ENCODE measurements around the gene PRR35.

The PRR35 gene

GRCh38 chr16:560204-560700, at the start of gene PRR35:
TSS of gene PRR35 (plus strand) at chr16:560394. CDS start at chr16:563295, 2,901 bp downstream.
- Histone ChIP-seq H3K9ac (no peak within 1 kb of the TSS), H3K27ac (no peak within 1 kb of the TSS), H3K4me1 (ENCODE audit: low read depth, poor library complexity, severe bottlenecking) (no peaks in the 10 kb centered on the region), H3K36me3 (ENCODE audit: insufficient read depth) (no peaks in the 10 kb centered on the region), H4K20me1 (ENCODE audit: insufficient read depth) (no peaks in the 10 kb centered on the region), H3K27me3 (ENCODE audit: insufficient read depth, low read depth) (peaks cover 36% of the 10 kb centered on the region), H3K4me3 (IDR thresholded peaks at IDR 0.05; ENCODE audit: insufficient read depth, low read depth, low read length) (no peak within 1 kb of the TSS), H3K79me2 (ENCODE audit: insufficient read depth, low read depth) (no peaks in the 10 kb centered on the region), H2AFZ (ENCODE audit: low read depth) (no peak within 1 kb of the TSS), H3K4me2 (no peak within 1 kb of the TSS)
- no peak for TF ChIP-seq CTCF (conservative IDR thresholded peaks at IDR 0.05; ENCODE audit: low read depth, low read length)

- no peaks in the 10 kb centered on the region for H3K27me3 ChIP-seq (ENCODE audit: insufficient read depth, low read depth)
- no peak overlapping the region for H3K27ac ChIP-seq
- H3K4me1 ChIP-seq (ENCODE audit: low read depth, poor library complexity, severe bottlenecking), result no peaks in the 10 kb centered on the region
- H4K20me1 ChIP-seq (ENCODE audit: insufficient read depth), result no peaks in the 10 kb centered on the region
- no peak overlapping the region for H2AFZ ChIP-seq (ENCODE audit: low read depth)
- no peak overlapping the region for H3K4me2 ChIP-seq
- H3K4me3 ChIP-seq (IDR thresholded peaks at IDR 0.05; ENCODE audit: insufficient read depth, low read depth, low read length), result no peak overlapping the region
- H3K9ac ChIP-seq, result no peak overlapping the region
- no peaks in the 10 kb centered on the region for H3K79me2 ChIP-seq (ENCODE audit: insufficient read depth, low read depth)
- TF ChIP-seq CTCF (conservative IDR thresholded peaks at IDR 0.05; ENCODE audit: low read depth, low read length), result no peak
- H3K36me3 ChIP-seq (ENCODE audit: insufficient read depth), result no peaks in the 10 kb centered on the region
Observed at GRCh38 chr16:512802-513201, 47.4 kb upstream of the PRR35 start.

GRCh38 chr16:513950-514349, 46.2 kb upstream of the PRR35 start:
- no peak overlapping the region for H3K27ac ChIP-seq
- H2AFZ ChIP-seq (ENCODE audit: low read depth), result no peak overlapping the region
- no peaks in the 10 kb centered on the region for H3K36me3 ChIP-seq (ENCODE audit: insufficient read depth)
- H3K9ac ChIP-seq, result no peak overlapping the region
- no peaks in the 10 kb centered on the region for H3K79me2 ChIP-seq (ENCODE audit: insufficient read depth, low read depth)
- TF ChIP-seq CTCF (conservative IDR thresholded peaks at IDR 0.05; ENCODE audit: low read depth, low read length), result no peak
- H3K4me3 ChIP-seq (IDR thresholded peaks at IDR 0.05; ENCODE audit: insufficient read depth, low read depth, low read length), result no peak overlapping the region
- H3K4me2 ChIP-seq, result no peak overlapping the region
- H3K4me1 ChIP-seq (ENCODE audit: low read depth, poor library complexity, severe bottlenecking), result no peaks in the 10 kb centered on the region
- H3K27me3 ChIP-seq (ENCODE audit: insufficient read depth, low read depth), result no peaks in the 10 kb centered on the region
- H4K20me1 ChIP-seq (ENCODE audit: insufficient read depth), result no peaks in the 10 kb centered on the region

- H3K79me2 ChIP-seq (ENCODE audit: insufficient read depth, low read depth), result no peaks in the 10 kb centered on the region
- no peak overlapping the region for H2AFZ ChIP-seq (ENCODE audit: low read depth)
- no peak overlapping the region for H3K27ac ChIP-seq
- no peaks in the 10 kb centered on the region for H3K27me3 ChIP-seq (ENCODE audit: insufficient read depth, low read depth)
- H3K4me3 ChIP-seq (IDR thresholded peaks at IDR 0.05; ENCODE audit: insufficient read depth, low read depth, low read length), result no peak overlapping the region
- no peak overlapping the region for H3K9ac ChIP-seq
- no peaks in the 10 kb centered on the region for H3K36me3 ChIP-seq (ENCODE audit: insufficient read depth)
- TF ChIP-seq CTCF (conservative IDR thresholded peaks at IDR 0.05; ENCODE audit: low read depth, low read length), result no peak
- no peak overlapping the region for H3K4me2 ChIP-seq
- H3K4me1 ChIP-seq (ENCODE audit: low read depth, poor library complexity, severe bottlenecking), result no peaks in the 10 kb centered on the region
- H4K20me1 ChIP-seq (ENCODE audit: insufficient read depth), result no peaks in the 10 kb centered on the region
Observed at GRCh38 chr16:515175-515938, 44.8 kb upstream of the PRR35 start.
